ENCODE data around the gene SCGB1D4. TPM values are rescaled to one million over a fixed set of nuclear protein-coding genes. Genes with fewer than 3 reads are reported as not detected.

Gene SCGB1D4
- total RNA-seq, 1 donor from 2014 or later, result not detected

DNA sequence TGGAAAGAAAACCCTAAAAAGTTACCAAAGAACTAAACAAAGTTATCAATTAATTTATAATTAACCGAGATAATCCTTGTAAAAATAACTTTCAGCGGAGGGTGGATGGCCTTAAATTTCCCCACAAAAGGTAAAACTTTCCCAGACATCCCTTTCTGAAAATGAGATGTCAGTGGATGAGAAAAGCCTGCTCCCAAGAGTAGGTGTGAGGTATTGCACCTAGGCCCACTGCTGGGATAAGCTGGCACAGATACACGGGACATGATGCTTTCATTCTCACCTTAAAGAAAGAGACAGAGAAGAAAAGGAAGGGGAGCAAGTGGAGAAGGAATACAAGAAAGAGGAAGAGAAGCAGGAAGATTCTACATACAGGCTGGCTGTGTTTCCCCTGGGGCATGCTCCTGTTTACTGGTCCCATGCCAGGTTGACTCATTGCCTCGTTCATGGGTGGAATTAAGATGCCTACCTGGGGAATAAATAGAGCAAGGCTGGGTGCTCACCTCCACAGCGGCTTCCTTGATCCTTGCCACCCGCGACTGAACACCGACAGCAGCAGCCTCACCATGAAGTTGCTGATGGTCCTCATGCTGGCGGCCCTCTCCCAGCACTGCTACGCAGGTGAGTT lies 29.1 kb downstream of the SCGB1D4 start, which contains the start of gene SCGB2A2:
Gene SCGB2A2 (plus strand): TSS at position 505 of the 625 bp plus-strand sequence. CDS start 59 bp downstream, at position 564.
- Histone ChIP-seq H3K36me3 (no peaks in the 10 kb centered on the region), H3K4me1 (no peaks in the 10 kb centered on the region), H3K4me3 (no peak within 1 kb of the TSS), H3K27me3 (no peaks in the 10 kb centered on the region), H3K27ac (no peak within 1 kb of the TSS), H3K9me3 (no peaks in the 10 kb centered on the region)
- TF ChIP-seq, protein P1, sequence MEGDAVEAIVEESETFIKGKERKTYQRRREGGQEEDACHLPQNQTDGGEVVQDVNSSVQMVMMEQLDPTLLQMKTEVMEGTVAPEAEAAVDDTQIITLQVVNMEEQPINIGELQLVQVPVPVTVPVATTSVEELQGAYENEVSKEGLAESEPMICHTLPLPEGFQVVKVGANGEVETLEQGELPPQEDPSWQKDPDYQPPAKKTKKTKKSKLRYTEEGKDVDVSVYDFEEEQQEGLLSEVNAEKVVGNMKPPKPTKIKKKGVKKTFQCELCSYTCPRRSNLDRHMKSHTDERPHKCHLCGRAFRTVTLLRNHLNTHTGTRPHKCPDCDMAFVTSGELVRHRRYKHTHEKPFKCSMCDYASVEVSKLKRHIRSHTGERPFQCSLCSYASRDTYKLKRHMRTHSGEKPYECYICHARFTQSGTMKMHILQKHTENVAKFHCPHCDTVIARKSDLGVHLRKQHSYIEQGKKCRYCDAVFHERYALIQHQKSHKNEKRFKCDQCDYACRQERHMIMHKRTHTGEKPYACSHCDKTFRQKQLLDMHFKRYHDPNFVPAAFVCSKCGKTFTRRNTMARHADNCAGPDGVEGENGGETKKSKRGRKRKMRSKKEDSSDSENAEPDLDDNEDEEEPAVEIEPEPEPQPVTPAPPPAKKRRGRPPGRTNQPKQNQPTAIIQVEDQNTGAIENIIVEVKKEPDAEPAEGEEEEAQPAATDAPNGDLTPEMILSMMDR (IDR thresholded peaks at IDR 0.05), result no peak
- TF ChIP-seq POLR2AphosphoS5 (IDR thresholded peaks at IDR 0.05; ENCODE audit: insufficient read depth in 1 of 2, low read depth in 1 of 2) (no peak), POLR2A (IDR thresholded peaks at IDR 0.05) (no peak)
- intact Hi-C loops (cut with DNase I), result no loop called here
- no peak for DNase-seq (ENCODE audit: extremely low spot score in 2 of 2)

DNA sequence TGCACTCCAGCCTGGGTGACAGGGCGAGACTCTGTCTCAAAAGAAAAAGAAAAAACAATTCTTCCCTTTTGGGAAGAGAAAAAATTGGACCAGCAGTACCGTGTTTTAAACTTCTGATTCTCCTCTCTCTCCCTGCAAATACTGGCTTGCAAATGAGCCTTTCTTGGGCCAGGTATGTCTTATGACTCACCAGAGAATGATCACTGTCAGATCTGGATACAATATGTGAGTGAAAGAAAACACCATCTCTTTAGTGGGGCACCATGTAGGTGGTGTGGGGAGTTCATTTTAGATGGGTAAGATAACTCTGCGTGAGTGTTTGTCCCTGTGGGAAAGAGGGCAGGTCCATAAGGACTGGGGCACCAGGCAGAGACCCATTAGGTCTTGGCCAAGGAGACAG lies 31.3 kb downstream of the SCGB1D4 start:
- no peaks in the 10 kb centered on the region for H3K36me3 ChIP-seq
- H3K4me3 ChIP-seq, result no peak overlapping the region
- no peaks in the 10 kb centered on the region for H3K9me3 ChIP-seq
- H3K27ac ChIP-seq, result no peak overlapping the region
- DNase-seq (ENCODE audit: extremely low spot score in 2 of 2), result no peak
- TF ChIP-seq POLR2A (IDR thresholded peaks at IDR 0.05), result no peak
- no peak for TF ChIP-seq POLR2AphosphoS5 (IDR thresholded peaks at IDR 0.05; ENCODE audit: insufficient read depth in 1 of 2, low read depth in 1 of 2)
- TF ChIP-seq, protein P1 (IDR thresholded peaks at IDR 0.05), result no peak
- H3K27me3 ChIP-seq, result no peaks in the 10 kb centered on the region
- H3K4me1 ChIP-seq, result no peaks in the 10 kb centered on the region
- intact Hi-C loops (cut with DNase I), result no loop called here

DNA sequence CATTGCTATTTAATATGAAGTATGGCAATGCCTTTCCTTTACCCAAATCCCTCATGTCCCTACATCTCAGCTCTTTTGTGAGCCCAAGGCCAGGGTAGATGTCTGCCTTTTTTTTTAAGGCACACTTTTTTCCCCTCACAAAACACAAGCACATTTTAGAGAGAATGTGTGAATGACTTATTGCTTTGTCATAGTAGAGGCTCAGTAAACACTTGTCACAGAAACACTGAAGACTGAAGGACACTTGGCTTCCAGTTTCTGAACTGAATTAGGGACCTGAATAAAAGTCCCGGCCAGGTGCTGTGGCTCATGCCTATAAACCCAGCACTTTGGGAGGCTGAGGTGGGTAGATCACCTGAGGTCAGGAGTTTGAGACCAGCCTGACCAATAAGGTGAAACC lies 31.8 kb downstream of the SCGB1D4 start:
- H3K4me1 ChIP-seq, result no peaks in the 10 kb centered on the region
- H3K9me3 ChIP-seq, result no peaks in the 10 kb centered on the region
- TF ChIP-seq, protein P1 (IDR thresholded peaks at IDR 0.05), result no peak
- TF ChIP-seq POLR2AphosphoS5 (IDR thresholded peaks at IDR 0.05; ENCODE audit: insufficient read depth in 1 of 2, low read depth in 1 of 2), result no peak
- H3K27me3 ChIP-seq, result no peaks in the 10 kb centered on the region
- no peak for DNase-seq (ENCODE audit: extremely low spot score in 2 of 2)
- intact Hi-C loops (cut with DNase I), result no loop called here
- no peak overlapping the region for H3K27ac ChIP-seq
- no peak overlapping the region for H3K4me3 ChIP-seq
- H3K36me3 ChIP-seq, result no peaks in the 10 kb centered on the region

DNA sequence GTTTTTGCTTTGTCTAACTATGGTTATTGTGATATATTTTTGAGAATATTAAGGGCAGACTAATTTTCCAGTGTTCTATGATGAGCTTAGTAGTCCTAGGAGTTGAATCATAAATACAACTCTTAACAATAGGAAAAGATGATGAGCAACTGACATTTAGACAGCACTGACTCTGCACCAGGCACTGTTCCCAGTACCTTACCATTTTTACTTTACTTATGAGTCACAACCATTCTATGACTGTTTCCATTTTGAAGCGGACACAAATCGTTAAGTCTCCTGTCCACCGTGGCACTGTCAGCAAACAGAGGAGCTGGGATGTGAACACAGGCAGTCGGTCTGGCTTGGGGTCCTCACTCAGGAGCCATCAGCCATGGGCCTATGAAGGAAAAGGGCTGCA lies 32.3 kb downstream of the SCGB1D4 start:
- H3K27me3 ChIP-seq, result no peaks in the 10 kb centered on the region
- H3K4me3 ChIP-seq, result no peak overlapping the region
- H3K27ac ChIP-seq, result no peak overlapping the region

DNA sequence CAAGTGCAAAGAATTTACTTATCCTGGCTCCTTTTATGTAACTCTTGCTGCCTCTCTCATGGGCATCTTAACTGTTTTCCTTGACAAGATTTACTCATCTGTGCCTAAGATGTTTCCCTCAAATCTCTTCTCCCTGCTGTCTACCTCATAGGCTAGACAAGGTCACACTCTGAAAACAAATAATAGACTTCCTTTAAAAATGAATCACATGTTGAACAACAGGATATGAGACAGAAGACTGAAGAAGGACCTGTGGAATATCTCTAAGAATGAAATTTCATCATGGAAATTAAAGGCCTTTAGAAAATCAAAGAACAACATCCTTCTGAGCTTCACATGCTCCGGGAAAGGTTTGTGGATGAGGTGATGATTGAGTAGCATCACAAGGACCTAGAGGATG lies 34.9 kb downstream of the SCGB1D4 start:
- no peaks in the 10 kb centered on the region for H3K4me1 ChIP-seq
- H3K27ac ChIP-seq, result no peak overlapping the region
- H3K27me3 ChIP-seq, result no peaks in the 10 kb centered on the region
- H3K36me3 ChIP-seq, result no peaks in the 10 kb centered on the region
- no peaks in the 10 kb centered on the region for H3K9me3 ChIP-seq
- no peak for TF ChIP-seq POLR2A (IDR thresholded peaks at IDR 0.05)
- TF ChIP-seq, protein P1 (IDR thresholded peaks at IDR 0.05), result no peak
- TF ChIP-seq POLR2AphosphoS5 (IDR thresholded peaks at IDR 0.05; ENCODE audit: insufficient read depth in 1 of 2, low read depth in 1 of 2), result no peak
- intact Hi-C loops (cut with DNase I), result no loop called here
- no peak for DNase-seq (ENCODE audit: extremely low spot score in 2 of 2)
- H3K4me3 ChIP-seq, result no peak overlapping the region

More for the DNA sequence above, 32.3 kb downstream of the SCGB1D4 start:
- H3K9me3 ChIP-seq, result no peaks in the 10 kb centered on the region
- TF ChIP-seq POLR2A (IDR thresholded peaks at IDR 0.05) (no peak), POLR2AphosphoS5 (IDR thresholded peaks at IDR 0.05; ENCODE audit: insufficient read depth in 1 of 2, low read depth in 1 of 2) (no peak)
- TF ChIP-seq, protein P1 (IDR thresholded peaks at IDR 0.05), result no peak
- intact Hi-C loops (cut with DNase I), result no loop called here
- H3K4me1 ChIP-seq, result no peaks in the 10 kb centered on the region
- no peak for DNase-seq (ENCODE audit: extremely low spot score in 2 of 2)
- no peaks in the 10 kb centered on the region for H3K36me3 ChIP-seq

Measured in vagina (tissue), 2 donors.